GM12878 (cell line): ENCODE data around the gene ACKR2.

Source experiments
- DPF2 ChIP-seq: fragments of 450-650 bp; IDR thresholded peaks from 2 replicates; pipeline ENCODE4 v1.6.1; 2017; ENCODE audit warnings: mild to moderate bottlenecking
- GABPA ChIP-seq: IDR thresholded peaks from 2 replicates; pipeline ENCODE4 v1.6.1; 2014; ENCODE audit warnings: antibody characterized with exemption, low read depth, mild to moderate bottlenecking, inconsistent platforms
- MYC ChIP-seq: IDR thresholded peaks from 2 replicates; pipeline ENCODE4 v1.6.1; 2011; ENCODE audit warnings: mild to moderate bottlenecking, low read length, moderate library complexity, inconsistent platforms; ENCODE audit not compliant: insufficient read depth, insufficient replicate concordance, insufficient read length, severe bottlenecking
- POLR2AphosphoS5 ChIP-seq: IDR thresholded peaks from 2 replicates; pipeline ENCODE4 v1.6.1; 2011; ENCODE audit warnings: mild to moderate bottlenecking, low read length, inconsistent platforms
- RFX5 ChIP-seq: IDR thresholded peaks from 2 replicates; pipeline ENCODE4 v1.6.1; 2011; ENCODE audit warnings: low read depth, low read length, improper control_type of control experiment
- TCF12 ChIP-seq: IDR thresholded peaks from 2 replicates; pipeline ENCODE4 v1.6.1; 2011; ENCODE audit warnings: low read depth, mild to moderate bottlenecking, low read length
- TF ChIP-seq, protein P1 (sequence below), 3 experiments: IDR thresholded peaks in 2 of 3; conservative IDR thresholded peaks in 1 of 3; 2 replicates each; pipeline ENCODE4 v1.5.1; 2011; ENCODE audit warnings: low read depth in 3 of 3, low read length in 3 of 3, mild to moderate bottlenecking in 3 of 3, control low read depth in 2 of 3, moderate library complexity in 2 of 3, inconsistent platforms in 1 of 3, mixed read lengths in 1 of 3; ENCODE audit not compliant: control insufficient read depth in 2 of 3, insufficient read depth in 1 of 3; ENCODE audit errors: extremely low read depth in 1 of 3
- TF ChIP-seq, protein P2 (sequence below): fragments of 450-650 bp; IDR thresholded peaks from 2 replicates; pipeline ENCODE4 v1.6.1; 2017; ENCODE audit warnings: mild to moderate bottlenecking, moderate library complexity
- TF ChIP-seq, protein P3 (sequence below): fragments of 150-350 bp; IDR thresholded peaks from 2 replicates; pipeline ENCODE4 v1.6.1; 2016; ENCODE audit warnings: low read depth, low read length
- TF ChIP-seq, protein P4 (sequence below): fragments of 450-650 bp; conservative IDR thresholded peaks from 2 replicates; pipeline ENCODE4 v1.6.1; 2017; ENCODE audit warnings: mild to moderate bottlenecking, moderate library complexity

- TF ChIP-seq, protein P1, sequence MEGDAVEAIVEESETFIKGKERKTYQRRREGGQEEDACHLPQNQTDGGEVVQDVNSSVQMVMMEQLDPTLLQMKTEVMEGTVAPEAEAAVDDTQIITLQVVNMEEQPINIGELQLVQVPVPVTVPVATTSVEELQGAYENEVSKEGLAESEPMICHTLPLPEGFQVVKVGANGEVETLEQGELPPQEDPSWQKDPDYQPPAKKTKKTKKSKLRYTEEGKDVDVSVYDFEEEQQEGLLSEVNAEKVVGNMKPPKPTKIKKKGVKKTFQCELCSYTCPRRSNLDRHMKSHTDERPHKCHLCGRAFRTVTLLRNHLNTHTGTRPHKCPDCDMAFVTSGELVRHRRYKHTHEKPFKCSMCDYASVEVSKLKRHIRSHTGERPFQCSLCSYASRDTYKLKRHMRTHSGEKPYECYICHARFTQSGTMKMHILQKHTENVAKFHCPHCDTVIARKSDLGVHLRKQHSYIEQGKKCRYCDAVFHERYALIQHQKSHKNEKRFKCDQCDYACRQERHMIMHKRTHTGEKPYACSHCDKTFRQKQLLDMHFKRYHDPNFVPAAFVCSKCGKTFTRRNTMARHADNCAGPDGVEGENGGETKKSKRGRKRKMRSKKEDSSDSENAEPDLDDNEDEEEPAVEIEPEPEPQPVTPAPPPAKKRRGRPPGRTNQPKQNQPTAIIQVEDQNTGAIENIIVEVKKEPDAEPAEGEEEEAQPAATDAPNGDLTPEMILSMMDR (IDR thresholded peaks at IDR 0.05 in 2 of 3, conservative IDR thresholded peaks at IDR 0.05 in 1 of 3; ENCODE audit: control insufficient read depth in 2 of 3, extremely low read depth in 1 of 3, insufficient read depth in 1 of 3, low read depth in 3 of 3, low read length in 3 of 3) = no peak
- TF ChIP-seq, protein P2, sequence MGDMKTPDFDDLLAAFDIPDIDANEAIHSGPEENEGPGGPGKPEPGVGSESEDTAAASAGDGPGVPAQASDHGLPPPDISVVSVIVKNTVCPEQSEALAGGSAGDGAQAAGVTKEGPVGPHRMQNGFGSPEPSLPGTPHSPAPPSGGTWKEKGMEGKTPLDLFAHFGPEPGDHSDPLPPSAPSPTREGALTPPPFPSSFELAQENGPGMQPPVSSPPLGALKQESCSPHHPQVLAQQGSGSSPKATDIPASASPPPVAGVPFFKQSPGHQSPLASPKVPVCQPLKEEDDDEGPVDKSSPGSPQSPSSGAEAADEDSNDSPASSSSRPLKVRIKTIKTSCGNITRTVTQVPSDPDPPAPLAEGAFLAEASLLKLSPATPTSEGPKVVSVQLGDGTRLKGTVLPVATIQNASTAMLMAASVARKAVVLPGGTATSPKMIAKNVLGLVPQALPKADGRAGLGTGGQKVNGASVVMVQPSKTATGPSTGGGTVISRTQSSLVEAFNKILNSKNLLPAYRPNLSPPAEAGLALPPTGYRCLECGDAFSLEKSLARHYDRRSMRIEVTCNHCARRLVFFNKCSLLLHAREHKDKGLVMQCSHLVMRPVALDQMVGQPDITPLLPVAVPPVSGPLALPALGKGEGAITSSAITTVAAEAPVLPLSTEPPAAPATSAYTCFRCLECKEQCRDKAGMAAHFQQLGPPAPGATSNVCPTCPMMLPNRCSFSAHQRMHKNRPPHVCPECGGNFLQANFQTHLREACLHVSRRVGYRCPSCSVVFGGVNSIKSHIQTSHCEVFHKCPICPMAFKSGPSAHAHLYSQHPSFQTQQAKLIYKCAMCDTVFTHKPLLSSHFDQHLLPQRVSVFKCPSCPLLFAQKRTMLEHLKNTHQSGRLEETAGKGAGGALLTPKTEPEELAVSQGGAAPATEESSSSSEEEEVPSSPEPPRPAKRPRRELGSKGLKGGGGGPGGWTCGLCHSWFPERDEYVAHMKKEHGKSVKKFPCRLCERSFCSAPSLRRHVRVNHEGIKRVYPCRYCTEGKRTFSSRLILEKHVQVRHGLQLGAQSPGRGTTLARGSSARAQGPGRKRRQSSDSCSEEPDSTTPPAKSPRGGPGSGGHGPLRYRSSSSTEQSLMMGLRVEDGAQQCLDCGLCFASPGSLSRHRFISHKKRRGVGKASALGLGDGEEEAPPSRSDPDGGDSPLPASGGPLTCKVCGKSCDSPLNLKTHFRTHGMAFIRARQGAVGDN = no peak
- TF ChIP-seq MYC (no peak), RFX5 (no peak), POLR2AphosphoS5 (no peak), GABPA (no peak), TCF12 (no peak), DPF2 (no peak)
- TF ChIP-seq, protein P3, sequence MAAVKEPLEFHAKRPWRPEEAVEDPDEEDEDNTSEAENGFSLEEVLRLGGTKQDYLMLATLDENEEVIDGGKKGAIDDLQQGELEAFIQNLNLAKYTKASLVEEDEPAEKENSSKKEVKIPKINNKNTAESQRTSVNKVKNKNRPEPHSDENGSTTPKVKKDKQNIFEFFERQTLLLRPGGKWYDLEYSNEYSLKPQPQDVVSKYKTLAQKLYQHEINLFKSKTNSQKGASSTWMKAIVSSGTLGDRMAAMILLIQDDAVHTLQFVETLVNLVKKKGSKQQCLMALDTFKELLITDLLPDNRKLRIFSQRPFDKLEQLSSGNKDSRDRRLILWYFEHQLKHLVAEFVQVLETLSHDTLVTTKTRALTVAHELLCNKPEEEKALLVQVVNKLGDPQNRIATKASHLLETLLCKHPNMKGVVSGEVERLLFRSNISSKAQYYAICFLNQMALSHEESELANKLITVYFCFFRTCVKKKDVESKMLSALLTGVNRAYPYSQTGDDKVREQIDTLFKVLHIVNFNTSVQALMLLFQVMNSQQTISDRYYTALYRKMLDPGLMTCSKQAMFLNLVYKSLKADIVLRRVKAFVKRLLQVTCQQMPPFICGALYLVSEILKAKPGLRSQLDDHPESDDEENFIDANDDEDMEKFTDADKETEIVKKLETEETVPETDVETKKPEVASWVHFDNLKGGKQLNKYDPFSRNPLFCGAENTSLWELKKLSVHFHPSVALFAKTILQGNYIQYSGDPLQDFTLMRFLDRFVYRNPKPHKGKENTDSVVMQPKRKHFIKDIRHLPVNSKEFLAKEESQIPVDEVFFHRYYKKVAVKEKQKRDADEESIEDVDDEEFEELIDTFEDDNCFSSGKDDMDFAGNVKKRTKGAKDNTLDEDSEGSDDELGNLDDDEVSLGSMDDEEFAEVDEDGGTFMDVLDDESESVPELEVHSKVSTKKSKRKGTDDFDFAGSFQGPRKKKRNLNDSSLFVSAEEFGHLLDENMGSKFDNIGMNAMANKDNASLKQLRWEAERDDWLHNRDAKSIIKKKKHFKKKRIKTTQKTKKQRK = no peak
- TF ChIP-seq, protein P4, sequence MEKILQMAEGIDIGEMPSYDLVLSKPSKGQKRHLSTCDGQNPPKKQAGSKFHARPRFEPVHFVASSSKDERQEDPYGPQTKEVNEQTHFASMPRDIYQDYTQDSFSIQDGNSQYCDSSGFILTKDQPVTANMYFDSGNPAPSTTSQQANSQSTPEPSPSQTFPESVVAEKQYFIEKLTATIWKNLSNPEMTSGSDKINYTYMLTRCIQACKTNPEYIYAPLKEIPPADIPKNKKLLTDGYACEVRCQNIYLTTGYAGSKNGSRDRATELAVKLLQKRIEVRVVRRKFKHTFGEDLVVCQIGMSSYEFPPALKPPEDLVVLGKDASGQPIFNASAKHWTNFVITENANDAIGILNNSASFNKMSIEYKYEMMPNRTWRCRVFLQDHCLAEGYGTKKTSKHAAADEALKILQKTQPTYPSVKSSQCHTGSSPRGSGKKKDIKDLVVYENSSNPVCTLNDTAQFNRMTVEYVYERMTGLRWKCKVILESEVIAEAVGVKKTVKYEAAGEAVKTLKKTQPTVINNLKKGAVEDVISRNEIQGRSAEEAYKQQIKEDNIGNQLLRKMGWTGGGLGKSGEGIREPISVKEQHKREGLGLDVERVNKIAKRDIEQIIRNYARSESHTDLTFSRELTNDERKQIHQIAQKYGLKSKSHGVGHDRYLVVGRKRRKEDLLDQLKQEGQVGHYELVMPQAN = no peak
These were observed 29.3 kb downstream of the ACKR2 start for GRCh38 chr3:42838571-42838970.
